A549 treated with ZK216348 at 1 μM for 4 hours (cell line): ENCODE data around the gene ZNF774. TPM values are rescaled to one million over a fixed set of nuclear protein-coding genes. Genes with fewer than 3 reads are reported as not detected.

Experiments
- total RNA-seq: library from RNA; stranded (reverse); fragments of 200-300 nt; extraction: Qiagen RNA extraction; gene quantifications from 5 replicates; pipeline ENCODE4 v1.2.3, GENCODE V29; 2022; ENCODE audit warnings: low read depth

Gene ZNF774
- total RNA-seq, result 0.62 to 1.7 TPM (median 1.0 TPM) in 5 replicates

GRCh38 chr15:90352107-90352893, at the start of gene ZNF774:
Gene ZNF774, plus strand, starts transcription at chr15:90352284. Its CDS starts 2,377 bp downstream, at chr15:90354661.

GRCh38 chr15:90387534-90388461, 35.7 kb downstream of the ZNF774 start, which contains the start of gene IQGAP1:
Gene IQGAP1, plus strand, starts transcription at chr15:90388242. Its CDS starts 100 bp downstream, at chr15:90388342.

Other genes with a start within 250 kb of the ZNF774 start
- 37.7 to 52.5 TPM (median 43.7 TPM) in 5 replicates for gene IDH2, start 249.8 kb upstream of the ZNF774 start, total RNA-seq
- gene SEMA4B, start 151.0 kb upstream of the ZNF774 start, total RNA-seq, result 65.5 to 114 TPM (median 101 TPM) in 5 replicates
- gene CIB1, start 118.3 kb upstream of the ZNF774 start, total RNA-seq, result 168 to 225 TPM (median 205 TPM) in 5 replicates
- gene GDPGP1, start 118.1 kb upstream of the ZNF774 start, total RNA-seq, result 3.7 to 5.7 TPM (median 4.7 TPM) in 5 replicates
- gene TTLL13, start 102.7 kb upstream of the ZNF774 start, total RNA-seq, result 0.11 to 0.43 TPM (median 0.16 TPM) in 4 of 5 replicates, not detected in the other
- gene NGRN, start 86.6 kb upstream of the ZNF774 start, total RNA-seq, result 93.9 to 114 TPM (median 111 TPM) in 5 replicates
- gene IQGAP1, start 36.0 kb downstream of the ZNF774 start, total RNA-seq, result 137 to 278 TPM (median 151 TPM) in 5 replicates
- gene CRTC3, start 177.6 kb downstream of the ZNF774 start, total RNA-seq, result 17.6 to 26.3 TPM (median 25.0 TPM) in 5 replicates